Measurements from ENCODE around the gene TTC1.

Gene TTC1

GRCh38 chr5:160049099-160049498, 40.2 kb downstream of the TTC1 start:
- no peaks in the 10 kb centered on the region for H3K79me2 ChIP-seq (ENCODE audit: insufficient read depth, low read length)
- no peaks in the 10 kb centered on the region for H3K4me1 ChIP-seq (ENCODE audit: insufficient read depth, low read length, poor library complexity, severe bottlenecking)
- H3K27me3 ChIP-seq (ENCODE audit: insufficient read depth, low read length, poor library complexity, severe bottlenecking) = no peaks in the 10 kb centered on the region
- H3K4me2 ChIP-seq (ENCODE audit: low read depth, low read length, poor library complexity, severe bottlenecking) = no peak overlapping the region
- no peaks in the 10 kb centered on the region for H3F3A ChIP-seq (ENCODE audit: low read depth)
- H4K20me1 ChIP-seq (ENCODE audit: insufficient read depth, low read length, poor library complexity, severe bottlenecking) = no peaks in the 10 kb centered on the region
- H3K36me3 ChIP-seq (ENCODE audit: insufficient read depth, low read length) = peaks cover 26% of the 10 kb centered on the region; the same call in 1 of the 2 replicates
- no peak for TF ChIP-seq CTCF (conservative IDR thresholded peaks at IDR 0.05; ENCODE audit: low read length)
- TF ChIP-seq EZH2phosphoT487 (IDR thresholded peaks at IDR 0.05; ENCODE audit: borderline replicate concordance) = no peak
- no peak overlapping the region for H2AFZ ChIP-seq (ENCODE audit: low read length)
- H3K9ac ChIP-seq (ENCODE audit: low read depth, low read length, poor library complexity, severe bottlenecking) = no peak overlapping the region
- no peaks in the 10 kb centered on the region for H3K9me2 ChIP-seq (replicated peaks; ENCODE audit: low read depth, low read length)
- no peaks in the 10 kb centered on the region for H3K9me3 ChIP-seq (ENCODE audit: insufficient read depth, low read depth, low read length)
- H3K4me3 ChIP-seq (ENCODE audit: low read length, poor library complexity, severe bottlenecking) = no peak overlapping the region

- Histone ChIP-seq H3K9ac (ENCODE audit: low read depth, low read length, poor library complexity, severe bottlenecking) (no peak overlapping the region), H3K9me2 (replicated peaks; ENCODE audit: low read depth, low read length) (no peaks in the 10 kb centered on the region), H3K36me3 (ENCODE audit: insufficient read depth, low read length) (peaks cover 21% of the 10 kb centered on the region; the same call in 1 of the 2 replicates), H3K79me2 (ENCODE audit: insufficient read depth, low read length) (no peaks in the 10 kb centered on the region), H3K4me2 (ENCODE audit: low read depth, low read length, poor library complexity, severe bottlenecking) (no peak overlapping the region), H3K27me3 (ENCODE audit: insufficient read depth, low read length, poor library complexity, severe bottlenecking) (no peaks in the 10 kb centered on the region), H3K4me3 (ENCODE audit: low read length, poor library complexity, severe bottlenecking) (no peak overlapping the region), H2AFZ (ENCODE audit: low read length) (no peak overlapping the region), H3K9me3 (ENCODE audit: insufficient read depth, low read depth, low read length) (no peaks in the 10 kb centered on the region), H3K4me1 (ENCODE audit: insufficient read depth, low read length, poor library complexity, severe bottlenecking) (no peaks in the 10 kb centered on the region), H3F3A (ENCODE audit: low read depth) (no peaks in the 10 kb centered on the region), H4K20me1 (ENCODE audit: insufficient read depth, low read length, poor library complexity, severe bottlenecking) (no peaks in the 10 kb centered on the region)
- no peak for TF ChIP-seq CTCF (conservative IDR thresholded peaks at IDR 0.05; ENCODE audit: low read length)
- no peak for TF ChIP-seq EZH2phosphoT487 (IDR thresholded peaks at IDR 0.05; ENCODE audit: borderline replicate concordance)
These were observed 45.1 kb downstream of the TTC1 start for GRCh38 chr5:160054047-160054446.

GRCh38 chr5:160054831-160055230, 45.9 kb downstream of the TTC1 start:
- Histone ChIP-seq H2AFZ (ENCODE audit: low read length) (no peak overlapping the region), H3K4me2 (ENCODE audit: low read depth, low read length, poor library complexity, severe bottlenecking) (no peak overlapping the region), H3K36me3 (ENCODE audit: insufficient read depth, low read length) (peaks cover 21% of the 10 kb centered on the region; the same call in 1 of the 2 replicates)

More at GRCh38 chr5:160054831-160055230, 45.9 kb downstream of the TTC1 start:
- no peaks in the 10 kb centered on the region for H3K27me3 ChIP-seq (ENCODE audit: insufficient read depth, low read length, poor library complexity, severe bottlenecking)
- H3K4me1 ChIP-seq (ENCODE audit: insufficient read depth, low read length, poor library complexity, severe bottlenecking) = no peaks in the 10 kb centered on the region
- H3K4me3 ChIP-seq (ENCODE audit: low read length, poor library complexity, severe bottlenecking) = no peak overlapping the region
- H4K20me1 ChIP-seq (ENCODE audit: insufficient read depth, low read length, poor library complexity, severe bottlenecking) = no peaks in the 10 kb centered on the region
- H3F3A ChIP-seq (ENCODE audit: low read depth) = no peaks in the 10 kb centered on the region
- H3K9me2 ChIP-seq (replicated peaks; ENCODE audit: low read depth, low read length) = no peaks in the 10 kb centered on the region
- TF ChIP-seq EZH2phosphoT487 (IDR thresholded peaks at IDR 0.05; ENCODE audit: borderline replicate concordance) (no peak), CTCF (conservative IDR thresholded peaks at IDR 0.05; ENCODE audit: low read length) (no peak)
- no peaks in the 10 kb centered on the region for H3K9me3 ChIP-seq (ENCODE audit: insufficient read depth, low read depth, low read length)
- no peaks in the 10 kb centered on the region for H3K79me2 ChIP-seq (ENCODE audit: insufficient read depth, low read length)
- no peak overlapping the region for H3K9ac ChIP-seq (ENCODE audit: low read depth, low read length, poor library complexity, severe bottlenecking)

All from Loucy (cell line).